ENCODE data around the gene FOSL2.

The FOSL2 gene

GRCh38 chr2:28394997-28395333 is 2.3 kb downstream of the FOSL2 start:
- DNase-seq (ENCODE audit: low read depth in 2 of 2): no peak

- no peak for DNase-seq (ENCODE audit: low read depth in 2 of 2)
These were observed 2.8 kb downstream of the FOSL2 start for GRCh38 chr2:28395334-28396061.

GRCh38 chr2:28397043-28397381 is 4.4 kb downstream of the FOSL2 start:
- DNase-seq (ENCODE audit: low read depth in 2 of 2): no peak

- DNase-seq (ENCODE audit: low read depth in 2 of 2): no peak
These were observed 5.6 kb downstream of the FOSL2 start for GRCh38 chr2:28398101-28398834.

- DNase-seq (ENCODE audit: low read depth in 2 of 2): no peak
These were observed 6.6 kb downstream of the FOSL2 start for GRCh38 chr2:28399289-28399688.

- no peak for DNase-seq (ENCODE audit: low read depth in 2 of 2)
These were observed 7.3 kb downstream of the FOSL2 start for GRCh38 chr2:28399956-28400355.

GRCh38 chr2:28400419-28400818 is 7.8 kb downstream of the FOSL2 start:
- DNase-seq (ENCODE audit: low read depth in 2 of 2): no peak

GRCh38 chr2:28400921-28401320 is 8.3 kb downstream of the FOSL2 start:
- DNase-seq (ENCODE audit: low read depth in 2 of 2): no peak

GRCh38 chr2:28401411-28401810 is 8.8 kb downstream of the FOSL2 start:
- no peak for DNase-seq (ENCODE audit: low read depth in 2 of 2)

- DNase-seq (ENCODE audit: low read depth in 2 of 2): no peak
These were observed 9.4 kb downstream of the FOSL2 start for GRCh38 chr2:28401948-28402550.

- DNase-seq (ENCODE audit: low read depth in 2 of 2): no peak
These were observed 10.8 kb downstream of the FOSL2 start for GRCh38 chr2:28403370-28403956.

- DNase-seq (ENCODE audit: low read depth in 2 of 2): no peak
These were observed 11.4 kb downstream of the FOSL2 start for GRCh38 chr2:28404086-28404485.

GRCh38 chr2:28405537-28405936 is 12.9 kb downstream of the FOSL2 start:
- DNase-seq (ENCODE audit: low read depth in 2 of 2): no peak

- DNase-seq (ENCODE audit: low read depth in 2 of 2): no peak
These were observed 13.8 kb downstream of the FOSL2 start for GRCh38 chr2:28406276-28407096.

GRCh38 chr2:28407131-28407975 is 14.7 kb downstream of the FOSL2 start:
- no peak for DNase-seq (ENCODE audit: low read depth in 2 of 2)

GRCh38 chr2:28407976-28408690 is 15.5 kb downstream of the FOSL2 start:
- DNase-seq (ENCODE audit: low read depth in 2 of 2): no peak

- peak; percentile 39 to 62 for DNase-seq (ENCODE audit: low read depth in 2 of 2)
These were observed 16.3 kb downstream of the FOSL2 start for GRCh38 chr2:28408764-28409599.

- no peak for DNase-seq (ENCODE audit: low read depth in 2 of 2)
These were observed 18.6 kb downstream of the FOSL2 start for GRCh38 chr2:28411166-28411755.

Measured in stimulated activated CD4-positive, alpha-beta T cell treated with anti-CD3 and anti-CD28 coated beads, Interleukin-12 subunit alpha, Interleukin-12 subunit beta, amount 100 ng/mL, for 24 hours (primary cell).